WTC11 (cell line): ENCODE measurements around the gene F2RL3. TPM values are rescaled to one million over a fixed set of nuclear protein-coding genes. Genes with fewer than 3 reads are reported as not detected.

ENCODE experiments used
- ATAC-seq: fragments of 200-7000 bp; cut with Tn5 transposase; 2 replicates; pipeline ENCODE4 v1.10.0; 2021; ENCODE audit warnings: mild to moderate bottlenecking, moderate library complexity
- CTCF ChIA-PET: fragments of 300-600 bp; sonication (Branson Sonifier 250); formaldehyde crosslinking; loops from one replicate; lab custom pipeline; 2021; ENCODE audit warnings: antibody characterized with exemption; lab: Charles Lee
- POLR2A ChIA-PET: fragments of 350-600 bp; sonication (Branson Sonifier 250); formaldehyde crosslinking; loops from one replicate; lab custom pipeline; 2021; ENCODE audit warnings: antibody characterized with exemption; lab: Charles Lee
- DNase-seq: peaks from one replicate; pipeline ENCODE4 v3.0.0; 2021; ENCODE audit warnings: low spot score
- H3K27ac Mint-ChIP-seq: 2 replicates; pipeline ENCODE4 v1.8.0; 2021; ENCODE audit warnings: mixed read lengths
- H3K27me3 Mint-ChIP-seq: 2 replicates; pipeline ENCODE4 v1.8.0; 2021; ENCODE audit warnings: low read depth, mild to moderate bottlenecking, moderate library complexity, mixed read lengths
- H3K36me3 Mint-ChIP-seq: 2 replicates; pipeline ENCODE4 v1.8.0; 2021; ENCODE audit warnings: mixed read lengths
- H3K4me1 Mint-ChIP-seq: 2 replicates; pipeline ENCODE4 v1.8.0; 2022; ENCODE audit warnings: mixed read lengths
- H3K4me3 Mint-ChIP-seq: 2 replicates; pipeline ENCODE4 v1.8.0; 2021; ENCODE audit warnings: mild to moderate bottlenecking, moderate library complexity, mixed read lengths
- H3K9me3 Mint-ChIP-seq: 2 replicates; pipeline ENCODE4 v1.8.0; 2021; ENCODE audit warnings: mixed read lengths
- GABPB1 ChIP-seq: sonication (generic); formaldehyde crosslinking; IDR thresholded peaks from 2 replicates; pipeline ENCODE4 v1.8.1; 2023; ENCODE audit warnings: mild to moderate bottlenecking, missing genetic modification reagents
- IRF2 ChIP-seq: sonication (generic); formaldehyde crosslinking; IDR thresholded peaks from 2 replicates; pipeline ENCODE4 v1.8.0; 2022; ENCODE audit warnings: low read depth, missing genetic modification reagents, borderline replicate concordance
- USF2 ChIP-seq: sonication (generic); formaldehyde crosslinking; IDR thresholded peaks from 2 replicates; pipeline ENCODE4 v1.8.1; 2023; ENCODE audit warnings: mild to moderate bottlenecking, missing genetic modification reagents, moderate library complexity
- ZNF423 ChIP-seq: fragments of 250-450 bp; sonication (Bioruptor Pico); IDR thresholded peaks from 2 replicates; pipeline ENCODE4 v2.1.2; 2022; ENCODE audit warnings: mild to moderate bottlenecking, moderate library complexity
- total RNA-seq: library from RNA; stranded (reverse); gene quantifications from 3 replicates; pipeline ENCODE4 v1.2.3, GENCODE V29; 2021
- TF ChIP-seq, protein P1 (sequence below): sonication (generic); formaldehyde crosslinking; IDR thresholded peaks from 2 replicates; pipeline ENCODE4 v1.8.0; 2022; ENCODE audit warnings: missing genetic modification reagents
- TF ChIP-seq, protein P2 (sequence below): sonication (generic); formaldehyde crosslinking; IDR thresholded peaks from 2 replicates; pipeline ENCODE4 v1.8.1; 2023; ENCODE audit warnings: mild to moderate bottlenecking, moderate library complexity, missing genetic modification reagents
- TF ChIP-seq, protein P3 (sequence below): fragments of 250-450 bp; sonication (Bioruptor Pico); conservative IDR thresholded peaks from 2 replicates; pipeline ENCODE4 v1.9.0; 2021; ENCODE audit warnings: mild to moderate bottlenecking
- TF ChIP-seq, protein P4 (sequence below): sonication (generic); formaldehyde crosslinking; IDR thresholded peaks from 2 replicates; pipeline ENCODE4 v1.8.1; 2023; ENCODE audit warnings: mild to moderate bottlenecking, missing genetic modification reagents

The F2RL3 gene
- total RNA-seq, 1 experiment from 2014 or later, result 0.11 TPM

GRCh38 chr19:16886305-16886880, 2.4 kb upstream of the F2RL3 start:
- Mint-ChIP-seq H3K4me3 (no peak overlapping the region), H3K27ac (no peak overlapping the region), H3K27me3 (peaks cover 7% of the 10 kb centered on the region), H3K36me3 (peaks cover 16% of the 10 kb centered on the region), H3K4me1 (no peaks in the 10 kb centered on the region), H3K9me3 (peaks cover 15% of the 10 kb centered on the region)
- ChIA-PET CTCF (interaction anchor here (0.7 to 1.2 kb wide), 2 partner anchors 26 to 172 kb away, joined by 3 to 5 read pairs; no protein-coding TSS in a partner anchor), POLR2A (no interaction called here)
- no peak for DNase-seq
- no peak for ATAC-seq
- TF ChIP-seq IRF2 (CRISPR knock-in tag) (no peak), USF2 (no peak), ZNF423 (CRISPR knock-in tag) (no peak), GABPB1 (CRISPR knock-in tag) (peak; percentile 97)
- TF ChIP-seq, protein P1, sequence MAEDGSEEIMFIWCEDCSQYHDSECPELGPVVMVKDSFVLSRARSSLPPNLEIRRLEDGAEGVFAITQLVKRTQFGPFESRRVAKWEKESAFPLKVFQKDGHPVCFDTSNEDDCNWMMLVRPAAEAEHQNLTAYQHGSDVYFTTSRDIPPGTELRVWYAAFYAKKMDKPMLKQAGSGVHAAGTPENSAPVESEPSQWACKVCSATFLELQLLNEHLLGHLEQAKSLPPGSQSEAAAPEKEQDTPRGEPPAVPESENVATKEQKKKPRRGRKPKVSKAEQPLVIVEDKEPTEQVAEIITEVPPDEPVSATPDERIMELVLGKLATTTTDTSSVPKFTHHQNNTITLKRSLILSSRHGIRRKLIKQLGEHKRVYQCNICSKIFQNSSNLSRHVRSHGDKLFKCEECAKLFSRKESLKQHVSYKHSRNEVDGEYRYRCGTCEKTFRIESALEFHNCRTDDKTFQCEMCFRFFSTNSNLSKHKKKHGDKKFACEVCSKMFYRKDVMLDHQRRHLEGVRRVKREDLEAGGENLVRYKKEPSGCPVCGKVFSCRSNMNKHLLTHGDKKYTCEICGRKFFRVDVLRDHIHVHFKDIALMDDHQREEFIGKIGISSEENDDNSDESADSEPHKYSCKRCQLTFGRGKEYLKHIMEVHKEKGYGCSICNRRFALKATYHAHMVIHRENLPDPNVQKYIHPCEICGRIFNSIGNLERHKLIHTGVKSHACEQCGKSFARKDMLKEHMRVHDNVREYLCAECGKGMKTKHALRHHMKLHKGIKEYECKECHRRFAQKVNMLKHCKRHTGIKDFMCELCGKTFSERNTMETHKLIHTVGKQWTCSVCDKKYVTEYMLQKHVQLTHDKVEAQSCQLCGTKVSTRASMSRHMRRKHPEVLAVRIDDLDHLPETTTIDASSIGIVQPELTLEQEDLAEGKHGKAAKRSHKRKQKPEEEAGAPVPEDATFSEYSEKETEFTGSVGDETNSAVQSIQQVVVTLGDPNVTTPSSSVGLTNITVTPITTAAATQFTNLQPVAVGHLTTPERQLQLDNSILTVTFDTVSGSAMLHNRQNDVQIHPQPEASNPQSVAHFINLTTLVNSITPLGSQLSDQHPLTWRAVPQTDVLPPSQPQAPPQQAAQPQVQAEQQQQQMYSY, result no peak
- TF ChIP-seq, protein P2, sequence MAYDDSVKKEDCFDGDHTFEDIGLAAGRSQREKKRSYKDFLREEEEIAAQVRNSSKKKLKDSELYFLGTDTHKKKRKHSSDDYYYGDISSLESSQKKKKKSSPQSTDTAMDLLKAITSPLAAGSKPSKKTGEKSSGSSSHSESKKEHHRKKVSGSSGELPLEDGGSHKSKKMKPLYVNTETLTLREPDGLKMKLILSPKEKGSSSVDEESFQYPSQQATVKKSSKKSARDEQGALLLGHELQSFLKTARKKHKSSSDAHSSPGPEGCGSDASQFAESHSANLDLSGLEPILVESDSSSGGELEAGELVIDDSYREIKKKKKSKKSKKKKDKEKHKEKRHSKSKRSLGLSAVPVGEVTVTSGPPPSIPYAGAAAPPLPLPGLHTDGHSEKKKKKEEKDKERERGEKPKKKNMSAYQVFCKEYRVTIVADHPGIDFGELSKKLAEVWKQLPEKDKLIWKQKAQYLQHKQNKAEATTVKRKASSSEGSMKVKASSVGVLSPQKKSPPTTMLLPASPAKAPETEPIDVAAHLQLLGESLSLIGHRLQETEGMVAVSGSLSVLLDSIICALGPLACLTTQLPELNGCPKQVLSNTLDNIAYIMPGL (CRISPR knock-in tag), result no peak

DNA sequence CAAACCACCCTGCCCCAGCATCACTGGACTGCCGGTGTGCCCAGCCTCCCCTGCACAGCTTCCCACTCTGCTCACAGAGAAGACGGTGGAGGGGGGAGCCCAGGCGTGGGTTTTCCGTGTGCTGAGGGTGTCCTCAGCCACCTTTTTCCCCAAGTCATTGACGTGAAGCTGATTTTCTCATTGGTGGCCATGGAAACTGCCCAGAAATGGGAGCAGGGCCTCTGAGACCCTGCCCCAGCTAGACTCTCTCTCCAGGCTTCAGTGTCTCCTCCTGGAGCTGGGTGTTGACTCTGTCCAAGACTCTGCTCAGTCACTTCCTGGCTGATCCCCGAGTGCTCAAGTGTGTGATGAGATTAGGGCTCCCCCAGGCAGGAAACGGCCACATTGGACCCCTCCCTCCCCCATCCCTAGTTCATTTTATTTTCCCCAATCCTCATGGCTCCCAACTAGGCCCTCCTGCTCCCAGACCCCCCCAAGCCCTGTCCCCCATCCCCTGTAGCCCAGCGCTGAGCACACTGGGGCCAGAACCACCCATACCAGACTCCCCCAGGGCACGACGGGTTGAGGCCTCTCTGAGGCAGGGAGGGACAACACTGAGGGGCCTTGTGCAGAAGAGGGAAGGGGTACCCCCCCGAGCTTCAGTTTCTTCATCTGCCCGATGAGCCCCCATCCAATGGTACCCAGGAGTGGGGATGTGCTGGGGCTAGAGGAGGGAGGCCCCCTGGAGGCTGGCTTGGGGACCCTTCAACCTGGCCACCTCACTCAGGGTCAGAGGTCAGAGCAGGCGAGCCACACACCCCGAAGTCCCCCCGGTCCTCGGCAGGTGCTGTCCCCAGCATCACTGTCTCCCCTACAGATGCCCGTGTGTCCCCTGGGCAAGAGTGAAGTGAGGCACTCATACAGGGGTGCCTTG, 1.2 kb upstream of the F2RL3 start:
- TF ChIP-seq, protein P3, sequence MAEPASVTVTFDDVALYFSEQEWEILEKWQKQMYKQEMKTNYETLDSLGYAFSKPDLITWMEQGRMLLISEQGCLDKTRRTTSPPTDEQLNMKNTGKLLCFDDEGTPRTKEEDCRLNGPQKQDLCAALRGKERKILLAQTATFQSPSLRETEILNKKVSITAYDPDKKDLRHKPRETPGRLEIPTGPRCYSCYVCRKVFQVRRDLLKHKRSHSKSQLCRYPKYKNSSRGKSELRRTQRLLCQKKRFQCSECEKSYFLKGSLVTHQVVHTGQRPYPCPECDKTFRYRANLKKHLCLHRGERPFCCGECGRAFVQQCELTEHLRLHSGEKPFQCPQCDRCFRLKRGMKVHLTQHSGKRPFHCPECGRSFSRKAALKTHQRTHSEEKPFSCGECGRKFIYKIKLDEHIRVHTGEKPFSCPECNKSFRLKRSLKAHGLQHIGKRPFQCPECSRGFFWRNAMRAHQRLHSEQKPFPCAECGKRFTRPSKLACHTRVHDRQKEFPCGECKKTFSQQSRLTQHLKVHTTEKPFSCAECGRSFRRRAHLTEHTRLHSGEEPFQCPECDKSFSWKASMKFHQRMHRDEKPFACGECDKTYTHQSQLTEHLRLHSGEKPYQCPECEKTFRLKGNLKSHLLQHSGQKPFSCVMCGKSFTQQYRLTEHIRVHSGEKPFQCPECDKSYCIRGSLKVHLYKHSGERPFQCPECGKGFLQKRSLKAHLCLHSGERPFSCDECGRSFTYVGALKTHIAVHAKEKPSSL (CRISPR knock-in tag), result no peak
- TF ChIP-seq, protein P4, sequence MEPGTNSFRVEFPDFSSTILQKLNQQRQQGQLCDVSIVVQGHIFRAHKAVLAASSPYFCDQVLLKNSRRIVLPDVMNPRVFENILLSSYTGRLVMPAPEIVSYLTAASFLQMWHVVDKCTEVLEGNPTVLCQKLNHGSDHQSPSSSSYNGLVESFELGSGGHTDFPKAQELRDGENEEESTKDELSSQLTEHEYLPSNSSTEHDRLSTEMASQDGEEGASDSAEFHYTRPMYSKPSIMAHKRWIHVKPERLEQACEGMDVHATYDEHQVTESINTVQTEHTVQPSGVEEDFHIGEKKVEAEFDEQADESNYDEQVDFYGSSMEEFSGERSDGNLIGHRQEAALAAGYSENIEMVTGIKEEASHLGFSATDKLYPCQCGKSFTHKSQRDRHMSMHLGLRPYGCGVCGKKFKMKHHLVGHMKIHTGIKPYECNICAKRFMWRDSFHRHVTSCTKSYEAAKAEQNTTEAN (CRISPR knock-in tag), result no peak
- no peak overlapping the region for H3K4me3 Mint-ChIP-seq
- peaks cover 6% of the 10 kb centered on the region for H3K36me3 Mint-ChIP-seq
- ATAC-seq (no peak), DNase-seq (no peak)
- H3K27me3 Mint-ChIP-seq, result peaks cover 3% of the 10 kb centered on the region; the same call in 1 of the 2 replicates
- H3K9me3 Mint-ChIP-seq, result peaks cover 6% of the 10 kb centered on the region
- H3K27ac Mint-ChIP-seq, result no peak overlapping the region
- ChIA-PET POLR2A (no interaction called here), CTCF (interaction anchor here (0.6 to 1.2 kb wide), 2 partner anchors 10 to 173 kb away, joined by 3 to 5 read pairs; no protein-coding TSS in a partner anchor)
- H3K4me1 Mint-ChIP-seq, result no peaks in the 10 kb centered on the region
